EH (cell line): ENCODE measurements around the gene MIXL1.
"Not testable (repeated sequence)": the region's sequence is repeated elsewhere in the genome, so short reads cannot be mapped to it uniquely, and the experiment has no call there.

Source experiments
- DNase-seq: peaks from one replicate; pipeline ENCODE4 v3.0.0-alpha.2; 2015; ENCODE audit warnings: low read depth

The MIXL1 gene

GRCh38 chr1:226223157-226223785 is at the start of gene MIXL1:
Gene MIXL1, plus strand, starts transcription at chr1:226223664. Its CDS starts 18 bp downstream, at chr1:226223682.
- peak; percentile 6 for DNase-seq

GRCh38 chr1:226176870-226177269 is 46.6 kb upstream of the MIXL1 start:
- no peak for DNase-seq

- DNase-seq = peak; percentile 72
These were observed 41.3 kb upstream of the MIXL1 start for GRCh38 chr1:226181996-226182714.

- peak; percentile 61 for DNase-seq
These were observed 38.1 kb upstream of the MIXL1 start for GRCh38 chr1:226185141-226186036.

- peak; percentile 92 for DNase-seq
These were observed 37.1 kb upstream of the MIXL1 start, which contains the start of gene ACBD3 for GRCh38 chr1:226186124-226187018. Gene ACBD3, minus strand, starts transcription at chr1:226186741. Its CDS starts 66 bp downstream, at chr1:226186675.

- no peak for DNase-seq
These were observed 36.5 kb upstream of the MIXL1 start for GRCh38 chr1:226187019-226187322.

GRCh38 chr1:226187380-226187779 is 36.1 kb upstream of the MIXL1 start:
- no peak for DNase-seq

GRCh38 chr1:226195144-226195543 is 28.3 kb upstream of the MIXL1 start:
- peak; percentile 19 for DNase-seq

GRCh38 chr1:226199971-226200370 is 23.5 kb upstream of the MIXL1 start:
- DNase-seq = no peak

- peak; percentile 11 for DNase-seq
These were observed 22.4 kb upstream of the MIXL1 start for GRCh38 chr1:226201029-226201593.

- no peak for DNase-seq
These were observed 21.2 kb upstream of the MIXL1 start for GRCh38 chr1:226202246-226202645.

GRCh38 chr1:226202666-226203065 is 20.8 kb upstream of the MIXL1 start:
- DNase-seq = not testable (repeated sequence)

- DNase-seq = no peak
These were observed 20.2 kb upstream of the MIXL1 start for GRCh38 chr1:226203240-226203639.

- no peak for DNase-seq
These were observed 19.8 kb upstream of the MIXL1 start for GRCh38 chr1:226203655-226204054.

GRCh38 chr1:226204198-226204597 is 19.3 kb upstream of the MIXL1 start:
- DNase-seq = no peak

- DNase-seq = no peak
These were observed 16.4 kb upstream of the MIXL1 start for GRCh38 chr1:226207048-226207447.

- DNase-seq = no peak
These were observed 14.0 kb upstream of the MIXL1 start for GRCh38 chr1:226209307-226210059.

- DNase-seq = no peak
These were observed 12.8 kb upstream of the MIXL1 start for GRCh38 chr1:226210571-226211176.

- DNase-seq = no peak
These were observed 12.2 kb upstream of the MIXL1 start for GRCh38 chr1:226211181-226211821.

GRCh38 chr1:226212545-226212944 is 10.9 kb upstream of the MIXL1 start:
- no peak for DNase-seq
